ENCODE results near the gene MRPS5.

DNA sequence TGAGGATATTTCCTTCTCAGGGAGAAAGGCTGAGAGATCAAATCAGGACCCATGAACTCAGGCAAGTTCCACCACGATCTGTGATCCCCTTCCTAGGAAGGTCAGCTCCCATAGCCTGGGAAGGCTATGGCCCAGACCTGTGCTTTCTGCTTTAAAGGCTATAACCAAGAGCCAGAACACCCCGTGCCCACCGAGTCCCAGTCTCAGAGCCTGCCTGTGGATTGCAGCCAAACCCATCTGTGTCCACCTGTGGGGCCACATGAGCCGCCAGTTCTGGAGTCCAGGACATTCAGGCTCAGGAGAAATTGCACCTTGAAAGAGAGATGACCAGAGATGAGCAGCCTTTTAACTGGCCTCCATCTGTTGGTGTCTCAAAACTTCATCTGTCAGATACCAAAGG lies 49.2 kb downstream of the MRPS5 start:
- no peak for TF ChIP-seq EZH2 (IDR thresholded peaks at IDR 0.05)
- TF ChIP-seq, protein P1, sequence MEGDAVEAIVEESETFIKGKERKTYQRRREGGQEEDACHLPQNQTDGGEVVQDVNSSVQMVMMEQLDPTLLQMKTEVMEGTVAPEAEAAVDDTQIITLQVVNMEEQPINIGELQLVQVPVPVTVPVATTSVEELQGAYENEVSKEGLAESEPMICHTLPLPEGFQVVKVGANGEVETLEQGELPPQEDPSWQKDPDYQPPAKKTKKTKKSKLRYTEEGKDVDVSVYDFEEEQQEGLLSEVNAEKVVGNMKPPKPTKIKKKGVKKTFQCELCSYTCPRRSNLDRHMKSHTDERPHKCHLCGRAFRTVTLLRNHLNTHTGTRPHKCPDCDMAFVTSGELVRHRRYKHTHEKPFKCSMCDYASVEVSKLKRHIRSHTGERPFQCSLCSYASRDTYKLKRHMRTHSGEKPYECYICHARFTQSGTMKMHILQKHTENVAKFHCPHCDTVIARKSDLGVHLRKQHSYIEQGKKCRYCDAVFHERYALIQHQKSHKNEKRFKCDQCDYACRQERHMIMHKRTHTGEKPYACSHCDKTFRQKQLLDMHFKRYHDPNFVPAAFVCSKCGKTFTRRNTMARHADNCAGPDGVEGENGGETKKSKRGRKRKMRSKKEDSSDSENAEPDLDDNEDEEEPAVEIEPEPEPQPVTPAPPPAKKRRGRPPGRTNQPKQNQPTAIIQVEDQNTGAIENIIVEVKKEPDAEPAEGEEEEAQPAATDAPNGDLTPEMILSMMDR (IDR thresholded peaks at IDR 0.05) = no peak
